GM18499 (cell line): ENCODE results near the gene POU6F2.
"Not testable (repeated sequence)": the region's sequence is repeated elsewhere in the genome, so short reads cannot be mapped to it uniquely, and the experiment has no call there.

Experiments
- ATAC-seq: cut with Tn5 transposase; IDR thresholded peaks from one replicate; pipeline ENCODE4 v1.9.1; 2021; ENCODE audit warnings: moderate number of reproducible peaks; ENCODE audit not compliant: insufficient read depth, unreplicated experiment

The POU6F2 gene

GRCh38 chr7:39168403-39169098 is 190.8 kb downstream of the POU6F2 start:
- ATAC-seq = no peak

GRCh38 chr7:39172137-39172536 is 194.4 kb downstream of the POU6F2 start:
- no peak for ATAC-seq

GRCh38 chr7:39181398-39181797 is 203.7 kb downstream of the POU6F2 start:
- ATAC-seq = no peak

GRCh38 chr7:39183796-39184195 is 206.1 kb downstream of the POU6F2 start:
- ATAC-seq = no peak

- no peak for ATAC-seq
Observed at GRCh38 chr7:39184391-39184790, 206.7 kb downstream of the POU6F2 start.

GRCh38 chr7:39186131-39186530 is 208.4 kb downstream of the POU6F2 start:
- no peak for ATAC-seq

GRCh38 chr7:39186671-39187070 is 209.0 kb downstream of the POU6F2 start:
- no peak for ATAC-seq

GRCh38 chr7:39187130-39187529 is 209.4 kb downstream of the POU6F2 start:
- no peak for ATAC-seq

- ATAC-seq = no peak
Observed at GRCh38 chr7:39192476-39192875, 214.8 kb downstream of the POU6F2 start.

GRCh38 chr7:39194388-39194787 is 216.7 kb downstream of the POU6F2 start:
- ATAC-seq = not testable (repeated sequence)

GRCh38 chr7:39195967-39196366 is 218.3 kb downstream of the POU6F2 start:
- no peak for ATAC-seq

- no peak for ATAC-seq
Observed at GRCh38 chr7:39197831-39198230, 220.1 kb downstream of the POU6F2 start.

- no peak for ATAC-seq
Observed at GRCh38 chr7:39198556-39198955, 220.8 kb downstream of the POU6F2 start.

- no peak for ATAC-seq
Observed at GRCh38 chr7:39199006-39199405, 221.3 kb downstream of the POU6F2 start.

GRCh38 chr7:39199951-39200350 is 222.2 kb downstream of the POU6F2 start:
- no peak for ATAC-seq

- ATAC-seq = no peak
Observed at GRCh38 chr7:39202041-39202440, 224.3 kb downstream of the POU6F2 start.

- ATAC-seq = no peak
Observed at GRCh38 chr7:39210362-39210761, 232.7 kb downstream of the POU6F2 start.

GRCh38 chr7:39211581-39211980 is 233.9 kb downstream of the POU6F2 start:
- ATAC-seq = no peak

GRCh38 chr7:39212876-39213275 is 235.2 kb downstream of the POU6F2 start:
- ATAC-seq = no peak

GRCh38 chr7:39217783-39218182 is 240.1 kb downstream of the POU6F2 start:
- ATAC-seq = no peak

GRCh38 chr7:39219869-39220268 is 242.2 kb downstream of the POU6F2 start:
- no peak for ATAC-seq

- ATAC-seq = no peak
Observed at GRCh38 chr7:39221901-39222300, 244.2 kb downstream of the POU6F2 start.

GRCh38 chr7:39228946-39229345 is 251.2 kb downstream of the POU6F2 start:
- no peak for ATAC-seq
